ENCODE measurements around the gene TBC1D22A. TPM values are rescaled to one million over a fixed set of nuclear protein-coding genes. Genes with fewer than 3 reads are reported as not detected.

The TBC1D22A gene
- total RNA-seq, 1 experiment from 2014 or later: 20.9 TPM

- no peak overlapping the region for H2AFZ ChIP-seq (ENCODE audit: low read depth, low read length, poor library complexity, severe bottlenecking)
- ChIA-PET CTCF (interaction anchor here (2.3 kb wide), 1 partner anchor 58 kb away, joined by 6 read pairs; no protein-coding TSS in a partner anchor), POLR2A (no interaction called here), RAD21 (ENCODE audit: low non-redundant PET in 1 of 2, low total read pairs in 2 of 2, uncharacterized antibody in 2 of 2, unreplicated experiment in 2 of 2) (no interaction called here)
- H3K79me2 ChIP-seq (ENCODE audit: insufficient read depth, low read length): peaks cover 3% of the 10 kb centered on the region; the same call in 1 of the 2 replicates
- no peak overlapping the region for H3K4me3 ChIP-seq (replicated peaks in 1 of 2; ENCODE audit: low read depth in 1 of 2, low read length in 2 of 2)
- no peak for DNase-seq (ENCODE audit: low read depth, low spot score)
- H3K27me3 ChIP-seq (ENCODE audit: insufficient read depth, low read length): no peaks in the 10 kb centered on the region
- no peak for ATAC-seq
- H3K9me3 ChIP-seq (ENCODE audit: control insufficient read depth in 1 of 2, insufficient read depth in 1 of 2, low read depth in 1 of 2, low read length in 2 of 2): no peaks in the 10 kb centered on the region
- no peaks in the 10 kb centered on the region for H4K20me1 ChIP-seq (ENCODE audit: insufficient read depth)
- H3K4me1 ChIP-seq (ENCODE audit: control insufficient read depth in 1 of 2, insufficient read depth in 2 of 2, low read length in 2 of 2): peaks cover 3 to 11% of the 10 kb centered on the region in 2 experiments
- H3K9me2 ChIP-seq (ENCODE audit: insufficient read depth): no peaks in the 10 kb centered on the region
- intact Hi-C loops (cut with micrococcal nuclease): loop anchor here (10.0 kb wide), 1 partner anchor 1038 kb away; no protein-coding TSS in a partner anchor
- peaks cover 10 to 11% of the 10 kb centered on the region in 2 experiments; a peak in 2 of 4 replicates for H3K36me3 ChIP-seq (ENCODE audit: control insufficient read depth in 1 of 2, insufficient read depth in 2 of 2, low read length in 2 of 2)
- H3K27ac ChIP-seq (ENCODE audit: low read depth, low read length): no peak overlapping the region
- no TSS peak for BruUV-seq (replicated peaks)
- no peak for TF ChIP-seq POLR2AphosphoS5 (IDR thresholded peaks at IDR 0.05; ENCODE audit: low read depth, low read length)
- TF ChIP-seq ZNF274 (IDR thresholded peaks at IDR 0.05; ENCODE audit: low read depth, low read length): no peak
- H3K4me2 ChIP-seq (ENCODE audit: low read length): no peak overlapping the region
- H3K9ac ChIP-seq (ENCODE audit: low read length): no peak overlapping the region
Measured at GRCh38 chr22:46796566-46797195, 34.2 kb downstream of the TBC1D22A start.

GRCh38 chr22:46797355-46797754 lies 34.9 kb downstream of the TBC1D22A start:
- no peak for DNase-seq (ENCODE audit: low read depth, low spot score)
- no peaks in the 10 kb centered on the region for H3K9me3 ChIP-seq (ENCODE audit: control insufficient read depth in 1 of 2, insufficient read depth in 1 of 2, low read depth in 1 of 2, low read length in 2 of 2)
- H3K27ac ChIP-seq (ENCODE audit: low read depth, low read length): no peak overlapping the region
- H3K4me1 ChIP-seq (ENCODE audit: control insufficient read depth in 1 of 2, insufficient read depth in 2 of 2, low read length in 2 of 2): peaks cover 3 to 11% of the 10 kb centered on the region in 2 experiments
- no peak overlapping the region for H3K9ac ChIP-seq (ENCODE audit: low read length)
- H3K36me3 ChIP-seq (ENCODE audit: control insufficient read depth in 1 of 2, insufficient read depth in 2 of 2, low read length in 2 of 2): peaks cover 10 to 11% of the 10 kb centered on the region in 2 experiments; a peak in 2 of 4 replicates
- H4K20me1 ChIP-seq (ENCODE audit: insufficient read depth): no peaks in the 10 kb centered on the region
- no peak overlapping the region for H2AFZ ChIP-seq (ENCODE audit: low read depth, low read length, poor library complexity, severe bottlenecking)
- H3K9me2 ChIP-seq (ENCODE audit: insufficient read depth): no peaks in the 10 kb centered on the region
- intact Hi-C loops (cut with micrococcal nuclease): loop anchor here (10.0 kb wide), 1 partner anchor 1037 kb away; no protein-coding TSS in a partner anchor
- no TSS peak for BruUV-seq (replicated peaks)
- H3K4me3 ChIP-seq (replicated peaks in 1 of 2; ENCODE audit: low read depth in 1 of 2, low read length in 2 of 2): no peak overlapping the region
- ChIA-PET CTCF (interaction anchor here (2.3 kb wide), 1 partner anchor 58 kb away, joined by 6 read pairs; no protein-coding TSS in a partner anchor), RAD21 (ENCODE audit: low non-redundant PET in 1 of 2, low total read pairs in 2 of 2, uncharacterized antibody in 2 of 2, unreplicated experiment in 2 of 2) (no interaction called here), POLR2A (no interaction called here)
- peak; percentile 29; the same call in 1 of the 2 replicates for ATAC-seq
- no peak overlapping the region for H3K4me2 ChIP-seq (ENCODE audit: low read length)
- no peaks in the 10 kb centered on the region for H3K27me3 ChIP-seq (ENCODE audit: insufficient read depth, low read length)
- peaks cover 3% of the 10 kb centered on the region; the same call in 1 of the 2 replicates for H3K79me2 ChIP-seq (ENCODE audit: insufficient read depth, low read length)
- TF ChIP-seq CTCF (IDR thresholded peaks at IDR 0.05 in 2 of 3, conservative IDR thresholded peaks at IDR 0.05 in 1 of 3; ENCODE audit: borderline replicate concordance in 1 of 3, insufficient read depth in 1 of 3, low read depth in 2 of 3, low read length in 2 of 3): peak; percentile 18 to 36 (median 22); a peak in 2 of 6 replicates
- TF ChIP-seq EZH2 (IDR thresholded peaks at IDR 0.05): no peak
- no peak for TF ChIP-seq ATF3 (IDR thresholded peaks at IDR 0.05)
- peak; percentile 31; the same call in 1 of the 2 replicates for TF ChIP-seq RAD21 (IDR thresholded peaks at IDR 0.05; ENCODE audit: low read depth)
- TF ChIP-seq ZFX (IDR thresholded peaks at IDR 0.05): no peak
- TF ChIP-seq MAX (IDR thresholded peaks at IDR 0.05): no peak
- TF ChIP-seq ZBTB33 (IDR thresholded peaks at IDR 0.05; ENCODE audit: extremely low read depth, insufficient replicate concordance, low read length): no peak
- TF ChIP-seq ZNF274 (IDR thresholded peaks at IDR 0.05; ENCODE audit: low read depth, low read length): no peak
- TF ChIP-seq POLR2A (IDR thresholded peaks at IDR 0.05; ENCODE audit: borderline replicate concordance, extremely low read depth, insufficient read depth, insufficient read length): no peak
